Erythroblast (primary cell): Measurements from ENCODE around the gene PGBD5.

ENCODE experiments used
- DNase-seq, 2 experiments: peaks; one replicate each; lab custom pipeline; 2025; lab: John Stamatoyannopoulos, UW
- GATA1 ChIP-seq: IDR thresholded peaks from 2 replicates; pipeline ENCODE4 v1.6.1; 2011; ENCODE audit warnings: low read depth, mild to moderate bottlenecking, control low read depth, low read length, moderate library complexity
- POLR2A ChIP-seq: IDR thresholded peaks from 2 replicates; pipeline ENCODE4 v1.6.1; 2011; ENCODE audit warnings: mild to moderate bottlenecking, low read length

Gene PGBD5

DNA sequence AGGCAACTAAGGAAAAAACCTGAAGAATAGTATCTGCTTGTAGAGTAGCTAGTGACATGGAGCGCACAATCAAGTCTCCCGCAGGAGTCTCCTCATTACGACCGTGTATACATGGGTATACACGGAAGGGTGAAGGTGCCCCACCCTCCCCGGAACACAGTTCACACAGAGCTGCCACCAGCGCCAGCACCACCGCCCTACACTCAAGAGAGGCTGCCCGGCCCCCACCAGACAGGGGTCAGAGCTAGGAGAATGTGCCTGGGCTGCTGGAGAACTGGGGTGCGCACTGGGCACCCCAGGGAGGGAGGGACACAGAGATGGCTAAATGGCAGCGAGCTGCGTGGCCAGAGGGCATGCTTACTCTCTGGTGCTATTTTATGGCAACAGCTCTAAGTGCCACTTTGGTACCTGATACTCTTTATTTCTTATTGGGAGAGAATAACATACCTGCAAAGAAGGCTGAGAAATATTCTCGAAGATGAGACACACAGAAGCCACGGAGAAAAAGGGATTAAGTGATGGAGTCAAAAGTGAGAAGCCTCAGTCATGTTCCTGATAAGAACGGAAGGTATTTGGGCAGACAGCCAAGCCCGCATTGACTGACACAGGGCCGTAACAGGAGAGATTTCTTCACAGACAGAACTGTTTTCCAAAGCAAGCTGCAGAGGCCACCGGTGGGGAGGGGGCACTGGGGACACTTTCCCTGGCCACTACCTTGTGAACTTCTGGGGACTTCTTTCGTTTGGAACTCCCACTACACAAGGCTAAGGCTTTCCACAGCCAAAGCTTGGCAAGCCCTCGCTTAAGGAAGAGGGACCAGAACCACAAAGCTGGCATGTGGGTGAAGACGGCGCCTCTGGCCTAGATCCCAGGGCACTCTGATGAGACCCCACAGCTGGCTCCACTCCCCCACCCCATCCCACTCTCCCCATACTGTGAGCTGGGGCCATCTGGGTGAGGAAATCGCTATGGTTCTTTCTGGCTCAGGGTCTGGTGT lies 108.0 kb downstream of the PGBD5 start:
- no peak for TF ChIP-seq GATA1
- no peak for TF ChIP-seq POLR2A
- peak in 1 of 2 experiments; percentile 5 for DNase-seq

DNA sequence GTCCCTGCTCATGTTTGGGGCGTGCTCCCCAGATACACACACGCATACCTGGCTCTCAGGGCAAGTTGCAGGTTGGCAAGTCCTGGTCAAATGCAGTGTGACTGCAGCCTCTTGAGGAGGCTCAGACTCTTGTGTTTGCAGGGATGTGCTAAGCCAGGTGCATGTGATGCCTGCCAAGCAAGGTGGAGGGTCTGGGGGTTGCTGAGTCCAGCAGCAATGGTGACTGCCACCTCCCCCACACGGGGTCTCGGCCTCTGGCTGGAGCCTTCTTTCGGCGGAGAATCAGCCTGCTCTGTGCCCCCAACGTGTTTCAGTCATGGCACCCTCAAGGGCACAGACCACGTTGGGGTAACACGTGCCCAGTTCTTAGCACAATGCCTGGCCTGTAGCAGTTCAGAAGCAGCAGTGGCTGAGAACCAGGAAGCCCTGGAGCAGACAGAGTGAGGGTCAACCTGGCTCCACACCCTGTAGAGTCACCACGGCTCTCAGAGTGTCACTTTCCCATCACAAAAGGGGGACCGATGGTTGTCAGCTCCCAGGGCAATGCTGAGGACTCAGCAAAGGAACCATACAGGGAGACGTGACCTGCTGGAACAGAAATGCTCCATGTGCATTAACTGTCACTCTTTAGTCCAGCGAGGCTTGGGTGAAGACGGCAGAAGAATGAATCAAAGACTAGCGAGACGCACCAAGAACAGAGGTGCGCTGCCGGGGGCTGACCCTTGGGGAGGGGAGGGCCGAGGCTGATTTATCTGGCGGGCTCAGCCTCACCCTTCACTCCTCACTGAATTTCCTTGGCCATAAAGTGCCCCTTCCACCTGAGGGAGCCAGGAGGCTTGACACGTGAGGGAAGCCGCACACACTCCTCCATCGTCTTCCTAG lies 109.0 kb downstream of the PGBD5 start:
- TF ChIP-seq POLR2A (no peak), GATA1 (no peak)
- no peak for DNase-seq

DNA sequence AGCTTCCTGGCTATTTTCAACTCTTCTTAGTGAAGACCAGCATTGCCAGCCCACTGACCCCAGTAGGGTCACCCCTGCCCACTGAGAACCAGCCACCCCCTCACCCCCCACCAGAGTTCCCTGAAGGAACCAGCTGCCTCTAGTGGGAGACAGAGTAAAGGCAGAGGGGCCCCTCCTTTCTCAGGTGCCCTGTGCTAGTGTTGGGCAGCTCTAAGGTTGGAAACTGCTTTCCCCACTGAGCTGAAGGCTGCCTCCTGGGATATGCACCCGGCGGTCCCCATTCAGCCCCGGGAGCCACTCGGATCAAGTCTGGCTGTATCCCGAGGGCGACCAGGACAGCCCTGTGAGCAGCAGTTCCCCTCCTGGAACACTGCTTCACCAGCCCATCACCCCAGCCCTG lies 111.0 kb downstream of the PGBD5 start:
- DNase-seq, result no peak
- TF ChIP-seq POLR2A (no peak), GATA1 (no peak)

DNA sequence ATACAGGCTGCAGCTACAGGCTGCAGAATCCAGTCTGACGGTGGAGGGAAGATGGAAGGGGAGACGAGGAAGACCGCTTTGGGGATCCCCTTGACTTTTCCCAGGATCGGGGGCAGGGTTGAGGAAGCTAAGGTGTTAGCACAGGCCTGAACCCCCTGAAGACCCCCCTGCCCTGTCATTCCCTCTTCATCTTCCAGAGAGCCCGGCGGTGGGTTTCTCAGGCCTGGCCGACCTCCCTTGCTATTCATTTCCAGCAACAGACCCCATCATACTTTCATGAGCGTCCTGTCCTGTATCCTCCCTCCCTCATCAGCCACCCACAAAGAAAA lies 112.0 kb downstream of the PGBD5 start:
- DNase-seq, result no peak
- TF ChIP-seq POLR2A, result no peak
- no peak for TF ChIP-seq GATA1

DNA sequence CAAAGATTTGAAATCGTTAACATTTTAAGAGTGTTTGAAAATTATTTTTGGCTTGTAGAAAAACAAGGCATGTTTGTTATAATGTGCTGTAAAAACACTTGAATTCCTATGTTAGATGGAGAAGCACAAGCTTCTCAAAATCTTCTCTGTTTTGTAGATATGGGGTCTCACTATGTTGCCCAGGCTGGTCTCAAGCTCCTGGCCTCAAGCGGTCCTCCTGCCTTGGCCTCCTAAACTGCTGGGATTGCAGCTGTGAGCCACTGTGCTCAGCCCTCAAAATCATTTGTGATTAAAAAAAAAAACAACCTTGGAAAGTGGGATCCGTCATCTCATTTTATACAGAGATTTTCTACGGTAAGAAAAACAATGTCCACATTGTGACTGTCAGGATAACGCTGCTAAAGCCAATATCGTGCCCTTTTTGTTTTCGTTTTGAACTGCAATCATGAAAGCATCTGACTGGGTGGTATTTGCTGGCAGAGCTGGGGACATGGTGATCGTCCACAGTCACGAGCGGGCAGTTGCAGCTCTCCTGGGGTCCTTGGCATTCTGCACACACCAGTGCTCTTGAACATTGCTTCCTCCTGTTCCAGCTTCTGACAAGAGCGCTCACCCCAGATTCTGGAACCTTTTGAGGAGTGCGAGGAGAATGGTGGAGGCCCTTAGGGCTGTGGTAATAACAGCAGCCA lies 112.5 kb downstream of the PGBD5 start:
- TF ChIP-seq POLR2A (no peak), GATA1 (no peak)
- DNase-seq, result no peak

DNA sequence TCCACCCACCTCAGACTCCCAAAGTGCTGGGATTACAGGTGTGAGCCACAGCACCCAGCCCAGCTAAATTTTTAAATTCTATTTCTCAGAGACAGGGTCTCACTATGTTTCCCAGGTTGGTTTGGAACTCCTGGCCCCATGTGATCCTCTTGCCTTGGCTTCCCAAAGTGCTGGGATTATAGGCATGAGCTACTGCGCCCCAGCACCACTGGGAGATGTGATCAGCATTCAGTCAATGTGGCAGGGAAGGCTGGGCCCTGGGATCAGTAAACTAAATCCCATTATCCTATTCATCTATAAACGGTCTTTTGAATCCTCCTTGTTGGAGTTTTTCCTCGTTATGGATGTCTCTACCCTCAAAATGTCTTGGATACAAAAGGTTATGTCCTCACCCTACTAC lies 113.5 kb downstream of the PGBD5 start:
- TF ChIP-seq GATA1 (no peak), POLR2A (no peak)
- no peak for DNase-seq

DNA sequence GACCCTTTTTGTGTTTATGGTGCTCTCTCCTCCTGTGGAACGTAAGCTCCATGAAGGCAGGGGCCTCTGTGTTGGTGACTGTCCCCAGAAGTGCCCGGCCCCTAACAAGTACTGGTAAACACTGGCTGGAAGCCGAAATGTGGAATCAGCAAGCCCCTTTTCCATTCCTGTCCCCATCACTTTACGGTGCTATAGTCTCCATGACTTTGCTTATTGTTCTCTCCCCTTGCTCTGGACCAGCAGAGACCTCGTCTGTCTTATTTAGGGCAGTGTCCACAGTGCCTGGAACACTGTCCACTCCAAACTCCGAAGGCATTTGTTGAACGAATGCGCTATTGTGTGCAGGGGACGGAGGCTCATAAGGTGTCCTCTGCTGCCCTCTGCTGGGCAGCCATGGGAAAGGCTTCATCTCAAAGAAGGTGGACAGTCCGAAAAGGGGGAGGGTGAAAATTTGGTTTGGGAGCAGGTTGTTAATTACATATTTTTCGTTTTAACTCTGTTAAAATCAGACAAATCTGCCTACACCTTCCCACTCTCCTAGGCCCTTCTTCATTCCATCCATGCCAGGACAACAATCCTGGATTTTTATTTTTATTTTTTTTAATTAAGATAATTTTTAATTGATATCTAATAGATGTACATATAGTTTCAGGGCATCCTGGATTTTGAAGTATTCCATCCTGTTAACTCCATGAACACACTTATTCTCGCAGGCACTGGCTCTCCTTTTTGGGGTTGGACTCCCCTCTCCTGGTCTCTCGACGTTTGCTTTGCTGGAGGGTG lies 115.6 kb downstream of the PGBD5 start:
- TF ChIP-seq POLR2A (no peak), GATA1 (no peak)
- DNase-seq, result peak; percentile 71 to 86

DNA sequence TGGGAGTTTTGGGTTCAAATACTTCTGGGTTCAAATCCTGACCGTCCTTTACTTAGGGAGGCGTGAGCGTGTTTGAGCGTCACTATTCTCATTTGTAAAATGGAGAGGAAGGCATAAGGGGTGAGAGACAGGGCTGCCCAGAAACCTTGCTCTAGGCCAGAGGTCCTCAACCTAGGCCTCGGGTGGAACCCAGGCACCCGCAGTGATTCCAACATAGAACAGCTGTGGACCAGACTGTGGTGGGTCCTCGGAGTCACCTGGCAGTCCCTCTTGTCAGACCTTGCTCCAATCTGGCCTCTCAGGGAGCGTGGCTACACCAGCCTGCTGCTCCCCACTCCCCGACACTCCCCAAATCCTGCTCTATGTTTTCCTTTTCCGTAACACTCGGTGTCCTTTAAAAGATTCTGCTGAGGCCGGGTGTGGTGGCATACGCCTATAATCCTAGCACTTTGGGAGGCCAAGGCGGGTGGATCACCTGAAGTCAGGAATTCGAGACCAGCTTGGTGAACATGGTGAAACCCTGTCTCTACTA lies 116.4 kb downstream of the PGBD5 start:
- DNase-seq, result no peak
- TF ChIP-seq POLR2A (no peak), GATA1 (no peak)

DNA sequence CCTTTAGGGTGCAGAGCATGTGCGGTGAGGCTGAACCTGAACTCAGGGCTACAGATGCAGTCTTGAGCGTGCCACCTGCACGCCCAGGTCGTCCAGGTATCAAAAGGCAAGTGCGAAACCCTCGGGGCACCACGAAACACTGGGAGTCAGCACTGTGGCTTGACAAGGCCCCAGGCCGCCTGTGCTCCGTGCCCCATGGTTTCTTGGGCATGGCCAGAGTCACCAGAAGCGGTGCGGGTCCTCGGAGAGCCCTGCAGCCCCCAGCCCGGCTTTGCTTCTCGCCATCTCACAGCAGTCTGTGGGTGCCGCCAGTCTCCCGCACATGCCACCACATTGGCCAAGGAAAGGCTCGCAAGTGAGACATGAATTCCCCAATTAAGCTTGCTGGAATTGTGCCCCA lies 117.3 kb downstream of the PGBD5 start:
- no peak for DNase-seq
- TF ChIP-seq GATA1, result no peak
- TF ChIP-seq POLR2A, result no peak

DNA sequence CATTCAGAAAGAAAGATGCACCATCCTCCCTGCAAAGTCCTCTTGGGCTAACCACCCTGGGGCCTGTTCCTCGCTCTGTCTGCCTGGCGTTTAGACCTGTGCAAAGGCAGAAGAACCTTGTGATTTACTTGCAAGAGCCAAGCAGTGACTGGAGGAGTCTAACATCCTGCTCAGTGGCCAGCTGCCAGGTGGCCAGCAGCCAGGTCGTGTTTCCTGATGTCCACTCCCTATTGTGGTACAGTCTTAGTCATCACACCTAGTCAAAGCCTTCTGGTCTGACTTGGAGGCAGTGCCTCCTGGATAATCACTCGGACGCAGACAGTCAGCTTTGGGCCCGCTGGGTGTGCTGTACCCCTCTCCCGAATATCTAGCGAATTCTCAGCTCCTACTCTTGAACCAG lies 118.1 kb downstream of the PGBD5 start:
- no peak for TF ChIP-seq POLR2A
- TF ChIP-seq GATA1, result no peak
- peak; percentile 8 to 17 for DNase-seq

DNA sequence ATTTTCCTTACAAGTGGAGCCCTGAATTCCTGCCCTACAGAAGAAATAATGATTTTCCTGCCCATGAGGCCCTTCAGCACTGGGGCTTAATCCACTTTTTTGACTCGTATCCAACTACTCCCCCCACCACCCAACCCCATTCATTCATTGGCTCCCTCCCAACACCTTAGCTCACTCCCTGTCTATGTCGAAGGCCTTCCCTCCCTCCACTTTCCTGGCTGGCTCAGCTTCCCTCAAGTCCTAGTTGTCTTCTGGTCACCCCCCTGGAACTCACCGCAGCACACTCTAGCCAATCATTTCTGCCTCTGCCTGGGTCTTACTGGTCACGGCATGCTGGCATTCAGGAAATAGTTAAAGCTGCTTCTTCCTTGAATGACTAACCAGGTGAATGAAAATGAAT lies 118.9 kb downstream of the PGBD5 start:
- TF ChIP-seq POLR2A, result no peak
- TF ChIP-seq GATA1, result no peak
- DNase-seq, result no peak

DNA sequence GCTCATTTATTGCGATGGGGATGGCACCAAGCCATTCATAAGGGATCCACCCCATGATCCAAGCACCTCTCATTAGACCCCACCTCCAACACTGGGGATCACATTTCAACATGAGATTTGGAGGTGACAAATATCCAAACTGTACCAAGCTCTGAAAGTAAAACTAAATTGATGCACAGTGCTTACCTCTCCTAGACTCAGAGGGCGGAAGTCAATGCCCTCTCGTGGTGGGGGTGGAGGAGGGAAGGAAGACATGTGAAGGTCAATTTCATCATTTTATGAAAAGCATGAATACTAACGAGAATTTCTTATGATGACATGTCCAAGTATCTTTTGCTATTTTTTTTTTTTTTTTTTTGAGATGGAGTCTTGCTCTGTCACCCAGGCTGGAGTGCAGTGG lies 120.0 kb downstream of the PGBD5 start:
- TF ChIP-seq GATA1 (no peak), POLR2A (no peak)
- no peak for DNase-seq

DNA sequence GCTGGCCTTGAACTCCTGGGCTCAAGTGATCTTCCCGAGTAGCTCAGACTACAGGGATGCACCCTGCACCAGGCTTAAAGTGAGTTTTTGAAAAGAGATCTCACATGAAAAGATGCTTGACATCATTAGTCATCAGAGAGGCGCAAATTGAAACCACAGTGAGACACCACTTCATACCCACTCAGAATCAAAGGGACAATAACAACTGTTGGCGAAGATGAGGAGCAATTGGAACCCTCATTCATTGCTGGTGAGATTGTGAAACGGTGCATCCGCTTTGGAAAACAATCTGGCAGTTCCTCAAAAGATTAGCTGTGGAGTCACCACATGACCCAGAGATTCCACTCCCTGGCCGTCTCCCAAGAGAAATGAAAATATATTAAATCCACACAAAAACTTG lies 122.3 kb downstream of the PGBD5 start:
- TF ChIP-seq GATA1 (no peak), POLR2A (no peak)
- DNase-seq, result no peak
